ENCODE results near the gene ROBO1.
"Not testable (repeated sequence)": the region's sequence is repeated elsewhere in the genome, so short reads cannot be mapped to it uniquely, and the experiment has no call there.

The ROBO1 gene

GRCh38 chr3:78791753-78792152, 976.0 kb downstream of the ROBO1 start:
- FAIRE-seq, result peak; percentile 13
- DNase-seq (ENCODE audit: insufficient read length, low spot score), result no peak

GRCh38 chr3:78788839-78789238, 979.0 kb downstream of the ROBO1 start:
- FAIRE-seq (no peak), DNase-seq (ENCODE audit: insufficient read length, low spot score) (no peak)

- no peak for FAIRE-seq
Observed at GRCh38 chr3:78785004-78785403, 982.8 kb downstream of the ROBO1 start.

GRCh38 chr3:78781351-78781750, 986.4 kb downstream of the ROBO1 start:
- no peak for FAIRE-seq
- no peak for DNase-seq (ENCODE audit: insufficient read length, low spot score)

More at GRCh38 chr3:78785004-78785403, 982.8 kb downstream of the ROBO1 start:
- DNase-seq (ENCODE audit: insufficient read length, low spot score), result no peak

GRCh38 chr3:78765671-78766485, 1001.9 kb downstream of the ROBO1 start:
- DNase-seq (ENCODE audit: insufficient read length, low spot score), result no peak
- no peak for FAIRE-seq

GRCh38 chr3:78764634-78765033, 1003.2 kb downstream of the ROBO1 start:
- FAIRE-seq (no peak), DNase-seq (ENCODE audit: insufficient read length, low spot score) (no peak)

- FAIRE-seq (no peak), DNase-seq (ENCODE audit: insufficient read length, low spot score) (no peak)
Observed at GRCh38 chr3:78762121-78762520, 1005.7 kb downstream of the ROBO1 start.

- FAIRE-seq (no peak), DNase-seq (ENCODE audit: insufficient read length, low spot score) (no peak)
Observed at GRCh38 chr3:78761126-78761525, 1006.7 kb downstream of the ROBO1 start.

- FAIRE-seq (no peak), DNase-seq (ENCODE audit: insufficient read length, low spot score) (no peak)
Observed at GRCh38 chr3:78757731-78758130, 1010.1 kb downstream of the ROBO1 start.

- DNase-seq (ENCODE audit: insufficient read length, low spot score) (no peak), FAIRE-seq (no peak)
Observed at GRCh38 chr3:78754066-78754743, 1013.6 kb downstream of the ROBO1 start.

- DNase-seq (ENCODE audit: insufficient read length, low spot score), result no peak
- FAIRE-seq, result no peak
Observed at GRCh38 chr3:78751266-78751665, 1016.5 kb downstream of the ROBO1 start.

GRCh38 chr3:78750291-78750690, 1017.5 kb downstream of the ROBO1 start:
- FAIRE-seq; DNase-seq (ENCODE audit: insufficient read length, low spot score): not testable (repeated sequence)

GRCh38 chr3:78749056-78749455, 1018.7 kb downstream of the ROBO1 start:
- FAIRE-seq (no peak), DNase-seq (ENCODE audit: insufficient read length, low spot score) (no peak)

- DNase-seq (ENCODE audit: insufficient read length, low spot score), result no peak
- no peak for FAIRE-seq
Observed at GRCh38 chr3:78745847-78746246, 1022.0 kb downstream of the ROBO1 start.

GRCh38 chr3:78742491-78742890, 1025.3 kb downstream of the ROBO1 start:
- DNase-seq (ENCODE audit: insufficient read length, low spot score) (no peak), FAIRE-seq (no peak)

- no peak for DNase-seq (ENCODE audit: insufficient read length, low spot score)
- no peak for FAIRE-seq
Observed at GRCh38 chr3:78742041-78742440, 1025.8 kb downstream of the ROBO1 start.

GRCh38 chr3:78741066-78741645, 1026.6 kb downstream of the ROBO1 start:
- DNase-seq (ENCODE audit: insufficient read length, low spot score) (no peak), FAIRE-seq (no peak)

- no peak for DNase-seq (ENCODE audit: insufficient read length, low spot score)
- no peak for FAIRE-seq
Observed at GRCh38 chr3:78738833-78739232, 1029.0 kb downstream of the ROBO1 start.

- no peak for FAIRE-seq
Observed at GRCh38 chr3:78737988-78738387, 1029.8 kb downstream of the ROBO1 start.

GRCh38 chr3:78736863-78737262, 1030.9 kb downstream of the ROBO1 start:
- DNase-seq (ENCODE audit: insufficient read length, low spot score) (no peak), FAIRE-seq (peak; percentile 23)

More at GRCh38 chr3:78737988-78738387, 1029.8 kb downstream of the ROBO1 start:
- DNase-seq (ENCODE audit: insufficient read length, low spot score), result no peak

- no peak for FAIRE-seq
- DNase-seq (ENCODE audit: insufficient read length, low spot score), result no peak
Observed at GRCh38 chr3:78734048-78734637, 1033.7 kb downstream of the ROBO1 start.

Measured in HTR-8/SVneo (cell line).